ENCODE data around the gene UNKL.

UNKL gene

DNA sequence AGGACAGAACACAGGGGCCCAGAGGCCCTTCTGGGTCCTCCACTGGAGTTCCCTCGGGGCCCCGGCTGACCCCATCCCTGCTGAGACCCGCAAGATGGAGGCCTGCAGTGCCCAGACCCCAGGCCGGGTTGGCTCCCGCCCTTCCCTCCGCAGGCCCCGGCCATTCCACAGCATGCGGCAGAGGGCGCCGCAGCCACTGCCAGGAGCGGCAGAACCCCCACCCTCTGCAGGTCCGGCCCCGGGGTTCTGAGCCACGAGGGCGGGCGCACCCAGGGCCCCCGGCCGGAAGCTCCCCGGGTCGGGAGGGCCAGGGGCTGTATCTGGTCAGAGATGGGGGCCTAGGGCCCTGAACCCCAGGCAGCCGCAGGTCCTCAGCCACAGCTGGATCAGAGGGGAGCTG is 14.0 kb upstream of the UNKL start:
- no peaks in the 10 kb centered on the region for H3K27me3 ChIP-seq (ENCODE audit: insufficient read depth, low read length)
- no peak overlapping the region for H3K9ac ChIP-seq (ENCODE audit: low read depth, low read length)
- H3K9me3 ChIP-seq (ENCODE audit: insufficient read depth, low read depth, low read length), result no peaks in the 10 kb centered on the region
- 73% methylated on average over 21 of the region's 21 CpGs for WGBS
- H3K4me1 ChIP-seq (ENCODE audit: insufficient read depth, low read length), result no peaks in the 10 kb centered on the region
- no peak overlapping the region for H3K4me3 ChIP-seq (ENCODE audit: low read length)
- H3K27ac ChIP-seq (ENCODE audit: low read depth, low read length), result no peak overlapping the region
- H3K36me3 ChIP-seq (ENCODE audit: insufficient read depth, low read length), result no peaks in the 10 kb centered on the region

DNA sequence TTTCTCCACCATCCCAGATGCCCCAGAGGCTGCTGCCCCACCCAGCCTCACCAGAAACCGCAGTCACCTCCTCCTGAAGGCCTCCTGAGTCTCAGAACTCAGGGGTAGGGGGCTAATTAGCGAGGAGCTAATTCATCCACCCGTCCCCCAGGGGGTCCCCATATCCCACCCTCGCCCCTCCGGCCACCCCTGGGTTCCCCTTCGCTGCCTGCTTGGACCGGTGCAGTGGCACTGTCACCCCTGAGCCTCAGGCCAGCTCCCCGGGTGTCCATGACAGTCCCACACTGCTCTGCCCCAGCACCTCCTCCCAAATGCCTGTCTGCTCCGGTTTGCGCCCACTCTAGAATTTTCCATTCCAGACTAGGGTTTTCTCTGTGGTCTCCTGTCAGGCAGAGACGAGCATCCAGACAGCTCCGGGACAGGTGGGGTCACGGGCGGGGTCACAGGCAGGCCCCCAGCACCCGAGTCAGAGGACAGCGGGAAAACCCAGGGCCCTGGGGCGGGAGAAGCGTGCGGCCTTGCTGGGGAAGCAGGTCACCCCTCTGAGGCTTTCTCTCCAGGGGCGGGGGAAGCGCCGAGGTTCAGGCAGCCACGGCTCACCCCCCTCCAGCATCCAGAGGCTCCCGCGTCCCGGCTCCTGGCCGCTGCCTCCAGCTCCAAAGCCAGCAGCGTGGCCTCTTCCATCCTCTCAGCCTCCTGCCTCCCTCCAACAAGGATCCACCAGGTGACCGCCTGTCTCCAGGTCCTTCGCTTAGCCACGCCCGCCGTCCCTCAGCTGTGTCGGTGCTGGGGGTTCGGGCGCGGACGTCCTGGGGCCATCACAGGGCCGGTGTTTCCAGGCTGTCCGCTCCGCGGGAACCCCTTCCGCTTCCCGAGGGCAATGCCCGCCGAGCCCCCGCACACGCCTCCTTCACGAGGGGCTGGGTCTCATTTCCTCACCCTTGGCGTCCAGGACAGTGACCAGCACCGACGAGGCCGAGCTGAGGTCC is 13.3 kb upstream of the UNKL start:
- Histone ChIP-seq H3K4me1 (ENCODE audit: insufficient read depth, low read length) (no peaks in the 10 kb centered on the region), H3K9me3 (ENCODE audit: insufficient read depth, low read depth, low read length) (no peaks in the 10 kb centered on the region), H3K36me3 (ENCODE audit: insufficient read depth, low read length) (no peaks in the 10 kb centered on the region), H3K4me3 (ENCODE audit: low read length) (no peak overlapping the region), H3K27ac (ENCODE audit: low read depth, low read length) (no peak overlapping the region), H3K27me3 (ENCODE audit: insufficient read depth, low read length) (no peaks in the 10 kb centered on the region), H3K9ac (ENCODE audit: low read depth, low read length) (no peak overlapping the region)
- WGBS, result 93% methylated on average over 53 of the region's 53 CpGs

DNA sequence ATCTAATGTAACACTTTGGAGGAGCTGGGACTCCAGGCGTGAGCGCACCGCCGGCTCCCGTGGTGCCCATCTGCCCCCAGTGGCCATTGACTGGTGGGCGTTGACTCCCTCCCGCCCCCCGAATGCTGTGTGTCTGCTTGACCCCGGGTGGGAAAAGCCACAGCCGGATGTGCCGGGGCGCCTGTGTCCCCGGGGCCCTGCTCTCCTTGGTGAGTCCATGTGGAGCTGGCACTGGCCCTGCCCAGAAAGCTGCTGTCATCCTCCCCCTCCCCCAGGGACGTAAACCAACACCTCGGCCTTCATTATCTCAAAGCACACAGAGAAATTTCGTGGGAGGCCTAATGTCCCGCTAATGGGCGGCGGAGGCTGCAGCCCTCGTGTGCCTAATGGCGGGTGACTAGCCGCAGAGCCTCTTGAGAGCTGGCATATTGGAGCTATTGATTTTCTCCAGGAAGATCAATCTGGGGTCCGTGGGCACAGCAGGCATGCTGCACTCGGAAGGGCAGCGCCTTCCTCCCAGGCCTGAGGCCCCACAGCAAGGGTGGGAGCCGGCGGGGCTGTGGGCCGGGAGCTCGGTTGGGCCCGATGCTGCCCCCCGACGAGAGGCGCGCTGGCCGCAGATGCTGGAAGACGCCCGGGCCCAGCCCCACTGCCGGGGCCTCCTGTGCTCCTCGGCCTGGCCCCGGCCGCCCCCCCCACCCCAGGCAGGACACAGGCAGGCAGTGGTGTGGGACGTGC is 12.4 kb upstream of the UNKL start:
- Histone ChIP-seq H3K27me3 (ENCODE audit: insufficient read depth, low read length) (no peaks in the 10 kb centered on the region), H3K4me1 (ENCODE audit: insufficient read depth, low read length) (no peaks in the 10 kb centered on the region), H3K9ac (ENCODE audit: low read depth, low read length) (no peak overlapping the region), H3K36me3 (ENCODE audit: insufficient read depth, low read length) (no peaks in the 10 kb centered on the region), H3K4me3 (ENCODE audit: low read length) (no peak overlapping the region), H3K27ac (ENCODE audit: low read depth, low read length) (no peak overlapping the region), H3K9me3 (ENCODE audit: insufficient read depth, low read depth, low read length) (no peaks in the 10 kb centered on the region)
- WGBS, result 83% methylated on average over 42 of the region's 42 CpGs

DNA sequence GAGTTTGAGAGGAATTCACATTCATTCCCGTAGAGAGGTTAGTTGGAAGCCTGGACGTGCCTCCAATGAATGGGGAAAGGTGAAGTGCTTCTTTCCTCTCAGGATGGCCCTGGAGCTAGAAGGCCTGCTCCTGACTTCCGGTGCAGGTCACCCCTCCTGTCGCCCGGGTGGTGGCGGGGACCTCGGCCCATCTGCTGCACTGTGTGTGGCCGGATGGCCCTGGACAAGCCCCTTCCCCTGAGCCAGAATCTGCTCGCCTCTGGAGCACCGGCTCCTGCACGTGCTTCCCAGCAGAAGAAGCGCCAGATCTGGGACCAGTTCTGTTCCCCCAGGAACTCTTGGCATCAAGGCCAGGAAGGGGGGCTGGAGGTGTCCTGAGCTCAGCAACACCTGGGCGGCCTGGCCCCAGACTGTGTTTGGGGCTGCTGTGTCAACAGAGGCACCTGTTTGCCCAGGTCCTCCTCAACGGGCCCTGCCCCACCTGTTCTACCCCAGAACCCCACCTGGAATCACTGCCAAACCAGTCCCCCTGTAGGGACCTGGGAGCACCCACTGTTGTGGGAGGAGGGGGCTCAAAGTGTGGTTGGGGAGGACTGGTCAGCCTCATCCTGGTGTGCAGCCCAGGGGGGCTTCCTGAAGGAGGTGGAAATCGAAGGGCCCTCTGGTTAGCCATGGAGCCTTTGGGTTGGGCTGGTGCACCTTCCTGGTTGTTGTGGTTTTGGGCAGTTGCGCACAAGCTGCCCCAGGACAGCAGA is 11.3 kb upstream of the UNKL start:
- H3K9ac ChIP-seq (ENCODE audit: low read depth, low read length), result no peak overlapping the region
- 92% methylated on average over 16 of the region's 16 CpGs for WGBS

DNA sequence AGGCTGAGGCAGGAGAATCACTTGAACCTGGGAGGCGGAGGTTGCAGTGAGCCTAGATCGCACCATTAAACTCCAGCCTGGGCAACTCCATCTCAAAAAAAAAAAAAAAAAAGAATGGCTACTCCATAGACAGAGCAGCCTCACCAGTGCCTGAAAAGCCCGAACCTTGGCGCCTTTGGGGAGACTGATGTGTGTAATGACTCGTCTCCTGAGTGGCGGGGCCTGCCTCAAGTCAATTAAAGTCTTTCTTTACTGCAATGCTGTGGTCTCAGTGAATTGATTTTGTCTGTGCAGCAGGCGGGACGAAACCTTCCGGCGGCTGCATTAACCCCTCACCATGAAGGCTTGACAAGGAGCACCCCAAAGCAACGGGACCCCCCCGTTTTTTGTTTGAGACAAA is 9.5 kb upstream of the UNKL start:
- Histone ChIP-seq H3K9me3 (ENCODE audit: insufficient read depth, low read depth, low read length) (no peaks in the 10 kb centered on the region), H3K4me1 (ENCODE audit: insufficient read depth, low read length) (peaks cover 4% of the 10 kb centered on the region; the same call in 1 of the 2 replicates), H3K36me3 (ENCODE audit: insufficient read depth, low read length) (no peaks in the 10 kb centered on the region; the same call in 1 of the 2 replicates), H3K27me3 (ENCODE audit: insufficient read depth, low read length) (no peaks in the 10 kb centered on the region), H3K9ac (ENCODE audit: low read depth, low read length) (no peak overlapping the region), H3K4me3 (ENCODE audit: low read length) (no peak overlapping the region), H3K27ac (ENCODE audit: low read depth, low read length) (no peak overlapping the region)
- WGBS, result 93% methylated on average over 12 of the region's 12 CpGs

More for the DNA sequence above, 11.3 kb upstream of the UNKL start:
- Histone ChIP-seq H3K9me3 (ENCODE audit: insufficient read depth, low read depth, low read length) (no peaks in the 10 kb centered on the region), H3K36me3 (ENCODE audit: insufficient read depth, low read length) (no peaks in the 10 kb centered on the region), H3K27me3 (ENCODE audit: insufficient read depth, low read length) (no peaks in the 10 kb centered on the region), H3K27ac (ENCODE audit: low read depth, low read length) (no peak overlapping the region), H3K4me1 (ENCODE audit: insufficient read depth, low read length) (no peaks in the 10 kb centered on the region), H3K4me3 (ENCODE audit: low read length) (no peak overlapping the region)

DNA sequence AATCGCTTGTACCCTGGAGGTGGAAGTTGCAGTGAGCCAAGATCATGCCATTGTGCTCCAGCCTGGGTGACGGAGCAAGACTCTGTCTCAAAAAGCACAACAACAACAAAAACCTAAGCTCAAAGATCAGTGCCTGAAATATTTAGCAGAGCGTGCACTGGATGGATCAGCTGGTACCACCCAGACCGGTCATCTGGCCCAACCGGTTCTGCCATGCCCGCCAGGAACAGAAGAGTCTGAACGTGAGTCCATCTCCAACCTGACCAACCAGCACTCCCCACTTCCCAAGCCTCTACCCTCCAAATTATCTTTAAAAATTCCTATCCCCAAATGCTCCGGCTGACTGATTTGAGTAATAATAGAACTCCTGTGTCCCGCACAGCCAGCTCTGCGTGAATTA is 7.6 kb upstream of the UNKL start:
- WGBS, result 96% methylated on average over 10 of the region's 10 CpGs

DNA sequence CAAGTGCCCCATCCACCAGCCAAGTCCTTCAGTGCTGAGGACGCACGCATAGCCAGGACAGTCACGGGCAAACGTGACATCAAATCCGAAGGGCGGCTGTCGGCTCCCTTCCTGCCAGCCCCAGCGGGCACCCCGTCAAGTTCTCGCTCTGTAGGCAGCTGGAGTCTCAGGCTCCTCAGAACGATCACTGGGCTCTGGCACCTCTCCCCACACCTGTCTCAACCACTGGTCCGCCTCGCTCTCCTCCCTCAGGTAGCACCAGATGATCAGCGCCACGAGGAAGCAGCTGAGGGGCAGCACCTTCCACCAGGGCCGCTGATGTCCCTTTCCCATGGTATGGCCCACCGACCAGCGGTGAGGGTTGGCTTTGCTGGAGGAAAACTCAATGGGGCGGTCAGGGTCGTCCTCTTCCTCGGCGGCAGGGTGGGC is 5.6 kb upstream of the UNKL start:
- H3K27ac ChIP-seq (ENCODE audit: low read depth, low read length), result peak overlapping the region; percentile 54
- peaks cover 4% of the 10 kb centered on the region; the same call in 1 of the 2 replicates for H3K4me1 ChIP-seq (ENCODE audit: insufficient read depth, low read length)

More for the DNA sequence above, 7.6 kb upstream of the UNKL start:
- Histone ChIP-seq H3K9me3 (ENCODE audit: insufficient read depth, low read depth, low read length) (no peaks in the 10 kb centered on the region), H3K36me3 (ENCODE audit: insufficient read depth, low read length) (peaks cover 4% of the 10 kb centered on the region; the same call in 1 of the 2 replicates), H3K4me1 (ENCODE audit: insufficient read depth, low read length) (peaks cover 4% of the 10 kb centered on the region; the same call in 1 of the 2 replicates), H3K4me3 (ENCODE audit: low read length) (no peak overlapping the region), H3K9ac (ENCODE audit: low read depth, low read length) (no peak overlapping the region), H3K27ac (ENCODE audit: low read depth, low read length) (no peak overlapping the region), H3K27me3 (ENCODE audit: insufficient read depth, low read length) (no peaks in the 10 kb centered on the region)

DNA sequence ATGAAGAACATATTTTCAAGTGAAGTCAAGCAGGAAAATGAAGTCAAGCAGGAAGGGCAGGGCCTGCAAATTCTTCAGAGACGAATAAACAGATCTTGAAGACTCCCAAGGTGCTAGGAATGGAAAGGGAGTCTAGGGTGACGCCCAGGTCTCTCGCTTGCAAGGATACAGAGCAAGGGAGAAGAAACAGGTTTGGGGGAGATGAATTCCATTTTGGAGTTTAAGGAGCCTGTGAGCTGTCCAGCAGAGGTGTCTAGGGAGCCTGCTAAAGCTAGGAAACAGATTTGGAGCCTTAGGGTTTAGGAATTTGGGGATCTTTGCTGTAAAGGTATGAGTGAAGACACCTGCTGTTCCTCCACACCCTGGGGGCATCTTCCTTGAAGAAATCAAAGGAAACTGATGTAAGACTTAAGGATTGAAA is 2.0 kb upstream of the UNKL start:
- peaks cover 4% of the 10 kb centered on the region; the same call in 1 of the 2 replicates for H3K4me1 ChIP-seq (ENCODE audit: insufficient read depth, low read length)
- no peaks in the 10 kb centered on the region for H3K27me3 ChIP-seq (ENCODE audit: insufficient read depth, low read length)
- 89% methylated on average over 3 of the region's 3 CpGs for WGBS
- H3K9ac ChIP-seq (ENCODE audit: low read depth, low read length), result no peak overlapping the region
- H3K27ac ChIP-seq (ENCODE audit: low read depth, low read length), result no peak overlapping the region
- no peak overlapping the region for H3K4me3 ChIP-seq (ENCODE audit: low read length)
- H3K36me3 ChIP-seq (ENCODE audit: insufficient read depth, low read length), result peaks cover 8% of the 10 kb centered on the region
- no peaks in the 10 kb centered on the region for H3K9me3 ChIP-seq (ENCODE audit: insufficient read depth, low read depth, low read length)

More for the DNA sequence above, 5.6 kb upstream of the UNKL start:
- 3% methylated on average over 22 of the region's 22 CpGs for WGBS
- Histone ChIP-seq H3K4me3 (ENCODE audit: low read length) (peak overlapping the region; percentile 88), H3K9ac (ENCODE audit: low read depth, low read length) (peak overlapping the region; percentile 75), H3K27me3 (ENCODE audit: insufficient read depth, low read length) (no peaks in the 10 kb centered on the region), H3K36me3 (ENCODE audit: insufficient read depth, low read length) (peaks cover 4% of the 10 kb centered on the region; the same call in 1 of the 2 replicates), H3K9me3 (ENCODE audit: insufficient read depth, low read depth, low read length) (no peaks in the 10 kb centered on the region)

DNA sequence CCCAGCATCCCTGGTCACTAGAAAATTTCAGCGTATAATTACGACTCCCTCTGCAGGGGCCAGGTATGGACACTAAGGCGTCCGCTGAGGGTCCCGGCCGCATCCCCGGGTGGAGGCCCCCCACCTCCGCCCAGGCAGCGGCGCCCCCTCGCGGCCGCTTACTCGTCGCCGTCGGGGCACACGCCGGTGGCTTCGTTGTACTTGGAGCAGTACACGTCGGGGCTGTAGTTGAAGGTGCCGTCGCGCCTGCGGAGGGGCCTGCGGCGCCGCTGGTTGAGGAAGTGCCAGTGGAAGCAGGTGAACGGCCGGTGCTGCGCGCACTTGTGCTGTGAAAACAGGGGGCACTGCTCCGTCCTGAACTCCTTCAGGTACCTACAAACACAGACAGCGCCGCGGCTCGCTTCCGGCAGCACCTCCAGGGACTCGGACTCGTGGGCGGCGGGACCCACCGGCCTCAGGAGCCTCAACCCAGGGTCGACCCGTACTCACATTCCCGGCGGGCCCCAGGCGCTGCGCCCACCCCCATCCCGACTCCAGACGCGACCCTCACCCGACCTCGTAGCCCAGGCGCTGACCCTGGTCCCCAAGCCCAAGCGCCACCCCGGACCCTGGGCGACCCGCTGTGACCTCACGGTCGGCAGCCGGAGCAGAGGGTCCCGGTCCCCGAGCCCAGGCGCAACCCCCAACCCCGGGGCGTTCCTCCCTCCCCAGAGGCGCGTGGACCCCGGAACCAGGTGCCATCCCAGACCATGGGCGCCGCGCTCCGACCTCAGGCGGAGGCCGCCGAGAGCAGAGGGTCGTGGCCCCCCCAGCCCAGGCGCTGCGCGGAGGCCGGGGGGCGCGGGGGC is 596 bp downstream of the UNKL start:
- Histone ChIP-seq H3K36me3 (ENCODE audit: insufficient read depth, low read length) (peaks cover 11% of the 10 kb centered on the region), H3K27ac (ENCODE audit: low read depth, low read length) (peak overlapping the region; percentile 46; the same call in 1 of the 2 replicates), H3K4me1 (ENCODE audit: insufficient read depth, low read length) (no peaks in the 10 kb centered on the region; the same call in 1 of the 2 replicates), H3K9me3 (ENCODE audit: insufficient read depth, low read depth, low read length) (no peaks in the 10 kb centered on the region), H3K4me3 (ENCODE audit: low read length) (peak overlapping the region; percentile 78), H3K9ac (ENCODE audit: low read depth, low read length) (peak overlapping the region; percentile 69), H3K27me3 (ENCODE audit: insufficient read depth, low read length) (no peaks in the 10 kb centered on the region)
- WGBS, result 4% methylated on average over 85 of the region's 85 CpGs

DNA sequence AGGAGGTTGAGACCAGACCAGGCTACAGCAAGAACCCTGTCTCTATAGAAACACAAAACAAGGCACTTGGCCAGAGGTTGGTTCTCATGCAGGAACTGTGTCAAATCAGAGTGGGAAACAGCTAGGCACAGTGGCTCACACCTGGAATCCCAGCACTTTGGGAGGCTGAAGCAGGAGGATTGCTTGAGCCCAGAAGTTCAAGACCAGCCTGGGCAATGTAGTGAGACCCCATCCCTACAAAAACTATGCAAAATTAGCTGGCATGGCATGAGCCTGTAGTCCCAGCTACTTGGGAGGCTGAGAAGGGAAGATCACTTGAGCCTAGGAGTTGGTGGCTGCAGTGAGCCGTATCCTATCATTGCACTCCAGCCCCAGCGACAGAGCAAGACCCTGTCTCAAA is 1.7 kb downstream of the UNKL start:
- no peak overlapping the region for H3K9ac ChIP-seq (ENCODE audit: low read depth, low read length)
- H3K4me3 ChIP-seq (ENCODE audit: low read length), result no peak overlapping the region
- H3K4me1 ChIP-seq (ENCODE audit: insufficient read depth, low read length), result no peaks in the 10 kb centered on the region; the same call in 1 of the 2 replicates
- H3K27ac ChIP-seq (ENCODE audit: low read depth, low read length), result no peak overlapping the region
- no peaks in the 10 kb centered on the region for H3K9me3 ChIP-seq (ENCODE audit: insufficient read depth, low read depth, low read length)
- H3K36me3 ChIP-seq (ENCODE audit: insufficient read depth, low read length), result peaks cover 8% of the 10 kb centered on the region; the same call in 1 of the 2 replicates
- H3K27me3 ChIP-seq (ENCODE audit: insufficient read depth, low read length), result no peaks in the 10 kb centered on the region
- 100% methylated on average over 1 of the region's 2 CpGs for WGBS

Data from HUES64 (cell line).